ENCODE results near the gene PPP1R1B.

PPP1R1B gene

DNA sequence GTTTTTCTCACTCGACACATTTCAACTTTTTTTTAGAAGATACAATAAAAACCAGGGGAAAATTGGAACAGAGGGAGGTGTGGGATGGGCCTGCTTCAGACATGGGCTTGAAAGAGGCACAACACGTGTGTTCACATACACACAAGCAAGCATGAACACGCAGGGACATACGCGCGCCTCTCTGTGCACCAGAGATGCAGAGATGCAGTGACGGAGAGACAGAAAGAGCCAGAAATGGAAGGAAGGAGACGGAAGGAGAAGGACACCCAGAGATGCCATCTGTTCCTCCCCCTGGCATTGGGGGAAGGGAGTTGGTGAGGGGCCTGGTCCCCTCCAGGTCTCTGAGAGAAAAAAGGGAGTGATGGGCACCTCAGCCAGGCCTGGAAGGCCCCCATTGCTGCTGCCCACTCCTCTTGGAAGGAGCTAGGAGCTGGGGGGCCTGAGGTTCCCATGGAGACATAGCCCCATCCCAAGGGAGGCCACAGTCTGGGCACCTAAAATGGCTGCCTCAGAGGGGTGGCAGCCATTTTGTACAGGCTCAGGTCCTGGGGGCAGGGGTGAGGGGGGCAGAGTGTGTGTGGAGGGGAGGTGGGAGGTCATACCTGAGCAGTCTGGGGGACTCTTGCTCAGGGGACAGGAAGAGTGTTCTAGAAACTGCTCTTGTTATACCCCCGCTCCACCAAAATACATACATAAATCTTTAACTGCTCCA, 15.2 kb upstream of the PPP1R1B start:
- H3K9me3 ChIP-seq (replicated peaks in 1 of 11): no peaks in the 10 kb centered on the region
- peaks cover 33 to 51% (median 35%) of the 10 kb centered on the region in 11 experiments for H3K27me3 ChIP-seq
- H3K9ac ChIP-seq: no peak overlapping the region
- H3K36me3 ChIP-seq: no peaks in the 10 kb centered on the region
- H3K27ac ChIP-seq: no peak overlapping the region
- peaks cover 0 to 2% (median 0%) of the 10 kb centered on the region in 10 experiments; a peak in 6 of 20 replicates for H3K4me1 ChIP-seq
- no peak overlapping the region for H3K4me3 ChIP-seq
- TF ChIP-seq Cebpa-rat (IDR thresholded peaks at IDR 0.05): no peak
- peaks cover 0 to 14% (median 3%) of the 10 kb centered on the region in 11 experiments; a peak in 16 of 22 replicates for H4K20me1 ChIP-seq
- H3K4me2 ChIP-seq: no peak overlapping the region

- no peaks in the 10 kb centered on the region for H3K9me3 ChIP-seq (replicated peaks in 1 of 11)
These were observed 14.4 kb upstream of the PPP1R1B start for GRCh38 chr17:39612291-39612894.

DNA sequence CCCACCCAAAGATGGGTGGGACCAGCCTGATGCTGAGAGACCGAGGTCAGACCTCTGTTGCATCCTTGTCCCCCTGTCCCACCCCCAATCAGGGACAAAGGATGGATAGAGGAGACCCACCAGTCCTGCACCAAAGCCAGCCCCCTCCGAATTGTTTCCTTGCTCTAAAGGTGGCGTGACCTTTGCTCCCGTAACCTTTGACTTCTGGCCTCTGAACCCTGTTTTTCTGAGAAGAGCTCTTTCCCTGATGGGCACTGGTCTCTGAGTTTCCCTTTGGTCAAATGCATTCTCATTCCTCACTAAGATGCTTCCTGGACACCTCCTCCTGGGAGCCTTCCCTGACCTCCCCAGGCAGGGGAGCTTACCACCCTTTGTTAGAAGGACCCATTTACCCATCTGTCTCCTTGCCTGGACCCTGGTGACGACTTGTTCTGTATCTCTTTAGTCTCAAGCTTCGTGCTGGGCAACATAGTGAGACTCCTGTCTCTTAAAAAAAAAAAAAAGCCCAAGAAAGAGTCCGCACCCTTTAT, 13.8 kb upstream of the PPP1R1B start:
- Histone ChIP-seq H3K4me3 (no peak overlapping the region), H3K9me3 (replicated peaks in 1 of 11) (no peaks in the 10 kb centered on the region), H3K27me3 (peaks cover 19 to 37% (median 21%) of the 10 kb centered on the region in 11 experiments), H3K27ac (no peak overlapping the region), H3K36me3 (no peaks in the 10 kb centered on the region), H3K4me2 (no peak overlapping the region), H3K4me1 (peaks cover 0 to 9% (median 6%) of the 10 kb centered on the region in 10 experiments; a peak in 9 of 20 replicates), H3K9ac (no peak overlapping the region), H4K20me1 (peaks cover 0 to 5% (median 0%) of the 10 kb centered on the region in 11 experiments; a peak in 2 of 22 replicates)
- no peak for TF ChIP-seq Cebpa-rat (IDR thresholded peaks at IDR 0.05)

More at GRCh38 chr17:39612291-39612894, 14.4 kb upstream of the PPP1R1B start:
- no peak overlapping the region for H3K27ac ChIP-seq
- peaks cover 0 to 6% (median 0%) of the 10 kb centered on the region in 11 experiments; a peak in 3 of 22 replicates for H4K20me1 ChIP-seq
- H3K4me1 ChIP-seq: peaks cover 0 to 6% (median 5%) of the 10 kb centered on the region in 10 experiments; a peak in 9 of 20 replicates
- TF ChIP-seq Cebpa-rat (IDR thresholded peaks at IDR 0.05): no peak
- no peak overlapping the region for H3K9ac ChIP-seq
- H3K27me3 ChIP-seq: peaks cover 25 to 43% (median 27%) of the 10 kb centered on the region in 11 experiments
- no peak overlapping the region for H3K4me3 ChIP-seq
- H3K4me2 ChIP-seq: no peak overlapping the region
- H3K36me3 ChIP-seq: no peaks in the 10 kb centered on the region

DNA sequence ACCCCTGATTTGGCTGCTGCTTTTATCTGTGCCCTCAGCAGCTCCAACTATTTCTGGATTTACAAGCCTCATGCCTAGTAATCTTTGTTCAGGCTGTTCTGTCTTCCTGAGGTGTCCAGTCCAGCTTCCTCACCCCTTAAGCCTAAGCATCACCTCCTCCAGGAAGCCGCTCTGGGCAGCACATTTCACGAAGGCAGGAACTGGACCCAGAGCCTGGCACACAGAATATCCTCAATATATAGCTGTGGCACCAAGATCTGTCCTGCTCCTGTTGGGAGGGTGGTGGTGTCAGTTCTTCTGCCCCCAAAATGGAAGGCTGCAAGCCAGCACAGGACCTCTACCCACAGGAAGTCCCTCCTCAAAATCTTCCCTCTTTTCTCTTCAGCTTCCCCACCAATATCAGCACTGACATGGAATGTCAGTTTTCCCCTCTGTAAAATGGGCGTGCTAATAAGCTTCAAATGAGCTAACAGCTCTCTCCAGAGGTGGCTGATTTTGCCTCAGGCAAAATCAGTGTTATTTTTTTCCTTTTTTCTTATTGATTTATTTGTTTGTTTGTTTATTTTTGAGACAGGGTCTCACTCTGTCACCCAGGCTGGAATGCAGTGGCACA, 12.1 kb upstream of the PPP1R1B start:
- H3K36me3 ChIP-seq: no peaks in the 10 kb centered on the region
- no peaks in the 10 kb centered on the region for H3K9me3 ChIP-seq (replicated peaks in 1 of 11)
- H4K20me1 ChIP-seq: peaks cover 0 to 3% (median 0%) of the 10 kb centered on the region in 11 experiments; a peak in 1 of 22 replicates
- H3K4me2 ChIP-seq: no peak overlapping the region
- H3K9ac ChIP-seq: no peak overlapping the region
- H3K4me1 ChIP-seq: peaks cover 6 to 24% (median 21%) of the 10 kb centered on the region in 10 experiments; a peak in 18 of 20 replicates
- H3K27ac ChIP-seq: no peak overlapping the region
- peaks cover 2 to 20% (median 7%) of the 10 kb centered on the region in 11 experiments; a peak in 21 of 22 replicates for H3K27me3 ChIP-seq
- TF ChIP-seq Cebpa-rat (IDR thresholded peaks at IDR 0.05): no peak
- no peak overlapping the region for H3K4me3 ChIP-seq

GRCh38 chr17:39615434-39615833, 11.3 kb upstream of the PPP1R1B start:
- Histone ChIP-seq H3K9me3 (replicated peaks in 1 of 11) (no peaks in the 10 kb centered on the region), H3K9ac (no peak overlapping the region), H4K20me1 (no peaks in the 10 kb centered on the region; a peak in 1 of 22 replicates), H3K27me3 (peaks cover 0 to 13% (median 3%) of the 10 kb centered on the region in 11 experiments; a peak in 9 of 22 replicates), H3K4me1 (peaks cover 6 to 26% (median 24%) of the 10 kb centered on the region in 10 experiments; a peak in 18 of 20 replicates), H3K4me3 (no peak overlapping the region), H3K27ac (no peak overlapping the region), H3K4me2 (no peak overlapping the region), H3K36me3 (no peaks in the 10 kb centered on the region)
- no peak for TF ChIP-seq Cebpa-rat (IDR thresholded peaks at IDR 0.05)

- peaks cover 0 to 12% (median 0%) of the 10 kb centered on the region in 11 experiments; a peak in 2 of 22 replicates for H3K27me3 ChIP-seq
- H3K9ac ChIP-seq: peak overlapping the region in 6 of 11 experiments; percentile 78 to 84 (median 82); a peak in 8 of 22 replicates
These were observed 9.7 kb upstream of the PPP1R1B start for GRCh38 chr17:39617100-39617445.

DNA sequence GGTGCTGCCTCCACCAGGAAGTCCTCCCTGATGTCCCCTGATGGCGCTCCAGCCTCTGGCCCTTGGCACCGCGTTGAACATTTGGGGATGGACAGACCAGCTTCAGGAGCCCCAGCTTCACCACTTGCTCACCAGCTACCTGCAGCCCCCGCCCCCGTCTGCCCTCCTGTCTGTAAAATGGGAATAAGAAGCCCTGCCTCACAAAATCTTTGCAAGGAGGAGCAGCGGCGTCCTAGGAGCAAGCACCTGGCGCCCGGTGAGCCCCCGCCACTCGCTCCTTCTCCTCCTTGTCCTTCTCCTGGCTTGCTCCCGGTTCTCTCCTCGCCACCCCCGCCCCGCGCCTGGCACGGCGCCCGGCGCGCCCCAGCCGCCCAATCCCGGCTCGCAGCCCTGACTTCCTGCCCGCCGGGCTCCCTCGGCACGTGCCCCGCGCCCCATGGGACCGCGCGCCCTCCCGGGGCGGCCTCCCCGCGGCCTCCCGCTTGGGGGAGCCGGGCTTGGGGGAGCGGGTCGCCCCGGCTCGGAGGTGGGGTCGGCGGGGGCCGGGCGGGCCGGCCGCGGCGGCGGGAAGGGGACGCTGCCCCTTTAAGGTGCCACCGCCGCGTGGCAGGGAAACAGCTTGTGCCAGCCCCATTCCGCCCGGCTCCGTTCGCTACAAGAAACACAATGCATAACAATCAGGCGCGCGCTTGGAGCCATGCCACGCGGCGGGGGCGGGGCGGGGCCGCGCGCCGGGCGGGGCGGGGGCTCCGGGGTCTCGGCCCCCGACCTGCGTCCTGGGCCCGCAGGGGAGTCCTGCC, 9.1 kb upstream of the PPP1R1B start:
- no peaks in the 10 kb centered on the region for H3K9me3 ChIP-seq (replicated peaks in 1 of 11)
- no peak for TF ChIP-seq Cebpa-rat (IDR thresholded peaks at IDR 0.05)
- H3K27ac ChIP-seq: peak overlapping the region; percentile 50 to 87 (median 78); a peak in 21 of 22 replicates
- peak overlapping the region; percentile 86 to 98 (median 95) for H3K4me2 ChIP-seq
- H4K20me1 ChIP-seq: no peaks in the 10 kb centered on the region
- H3K4me1 ChIP-seq: peaks cover 10 to 44% (median 35%) of the 10 kb centered on the region in 10 experiments; a peak in 18 of 20 replicates
- peak overlapping the region; percentile 73 to 84 (median 82) for H3K9ac ChIP-seq
- peak overlapping the region; percentile 58 to 72 (median 63) for H3K4me3 ChIP-seq
- H3K36me3 ChIP-seq: no peaks in the 10 kb centered on the region
- peaks cover 0 to 12% (median 0%) of the 10 kb centered on the region in 11 experiments; a peak in 2 of 22 replicates for H3K27me3 ChIP-seq

More at GRCh38 chr17:39617100-39617445, 9.7 kb upstream of the PPP1R1B start:
- no peaks in the 10 kb centered on the region for H4K20me1 ChIP-seq
- H3K4me2 ChIP-seq: peak overlapping the region; percentile 80 to 98 (median 91)
- no peaks in the 10 kb centered on the region for H3K36me3 ChIP-seq
- no peak for TF ChIP-seq Cebpa-rat (IDR thresholded peaks at IDR 0.05)
- H3K4me1 ChIP-seq: peaks cover 6 to 38% (median 30%) of the 10 kb centered on the region in 10 experiments; a peak in 18 of 20 replicates
- H3K9me3 ChIP-seq (replicated peaks in 1 of 11): no peaks in the 10 kb centered on the region
- H3K27ac ChIP-seq: peak overlapping the region in 3 of 11 experiments; percentile 75 to 87 (median 76); a peak in 4 of 22 replicates
- peak overlapping the region in 9 of 10 experiments; percentile 58 to 72 (median 63); a peak in 16 of 20 replicates for H3K4me3 ChIP-seq
